HG03521 (cell line): ENCODE measurements around the gene MCL1.
"Not testable (repeated sequence)": the region's sequence is repeated elsewhere in the genome, so short reads cannot be mapped to it uniquely, and the experiment has no call there.

Experiments
- ATAC-seq: cut with Tn5 transposase; IDR thresholded peaks from one replicate; pipeline ENCODE4 v1.9.1; 2021; ENCODE audit warnings: mild to moderate bottlenecking, moderate library complexity; ENCODE audit not compliant: unreplicated experiment

Gene MCL1

DNA sequence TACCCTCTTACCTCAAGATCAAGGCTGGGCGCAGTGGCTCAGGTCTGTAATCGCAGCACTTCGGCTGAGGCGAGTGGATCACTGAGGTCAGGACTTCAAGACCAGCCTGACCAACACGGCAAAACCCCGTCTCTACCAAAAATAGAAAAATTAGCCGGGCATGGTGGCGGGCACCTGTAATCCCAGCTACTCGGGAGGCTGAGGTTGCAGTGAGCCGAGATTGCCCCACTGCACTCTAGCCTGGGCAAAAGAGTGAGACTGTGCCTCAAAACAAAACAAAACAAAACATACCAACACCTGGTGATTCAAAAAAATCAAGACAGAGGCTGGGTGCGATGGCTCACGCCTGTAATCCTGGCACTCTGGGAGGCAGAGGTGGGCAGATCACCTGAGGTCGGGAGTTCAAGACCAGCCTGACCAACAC is 5.8 kb downstream of the MCL1 start:
- ATAC-seq = not testable (repeated sequence)

DNA sequence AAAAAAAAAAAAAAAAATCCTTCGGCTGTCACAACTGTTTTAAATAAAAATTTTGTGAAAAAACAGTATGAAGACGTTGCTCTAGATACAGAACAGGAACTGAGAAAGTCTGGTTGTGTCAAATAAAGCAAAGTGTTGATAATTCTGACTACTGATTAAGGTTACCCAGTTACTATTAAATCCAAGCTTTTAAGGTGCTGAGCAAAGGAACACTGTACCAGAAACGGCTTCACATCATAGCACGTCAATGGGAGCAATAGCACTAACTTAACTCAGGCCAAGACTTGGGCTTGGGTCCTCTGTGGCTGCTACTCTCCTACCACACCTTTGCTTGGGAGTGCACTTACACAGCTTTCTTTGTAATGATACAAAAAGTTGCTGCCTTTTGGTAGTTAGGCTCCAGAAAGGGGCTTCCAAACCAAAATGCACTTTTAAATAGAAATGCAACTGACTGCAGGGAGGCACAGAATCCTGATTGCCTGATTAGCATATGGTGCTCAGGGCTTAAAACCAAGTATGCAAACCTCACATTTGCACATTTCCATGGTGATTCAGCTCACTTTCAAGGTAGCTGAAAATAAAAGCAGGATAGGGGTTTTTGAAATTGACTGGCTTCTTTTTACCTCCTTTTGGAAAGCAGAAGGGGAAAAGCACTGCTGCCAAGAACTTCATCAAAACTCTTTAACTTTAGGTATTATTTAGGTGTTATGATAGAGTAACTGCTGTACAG is 6.3 kb downstream of the MCL1 start:
- ATAC-seq = no peak

DNA sequence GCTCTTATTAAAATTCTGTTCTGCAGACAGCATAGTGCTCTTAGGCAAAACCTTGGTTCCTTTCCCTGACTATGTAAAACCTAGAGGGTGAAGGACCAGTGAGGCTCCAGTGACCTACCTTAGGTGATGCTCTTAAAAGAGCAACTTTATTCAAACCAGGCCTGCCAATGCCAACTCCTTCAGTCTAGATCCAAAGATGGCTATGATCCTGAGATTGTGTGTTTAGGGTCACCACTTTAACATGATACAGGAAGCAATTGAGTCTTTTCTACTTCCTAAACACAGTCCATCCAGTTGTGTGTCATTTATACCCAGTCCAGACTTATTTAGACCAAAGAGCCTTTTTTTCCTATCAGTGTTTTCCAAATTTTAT is 10.8 kb downstream of the MCL1 start:
- no peak for ATAC-seq

DNA sequence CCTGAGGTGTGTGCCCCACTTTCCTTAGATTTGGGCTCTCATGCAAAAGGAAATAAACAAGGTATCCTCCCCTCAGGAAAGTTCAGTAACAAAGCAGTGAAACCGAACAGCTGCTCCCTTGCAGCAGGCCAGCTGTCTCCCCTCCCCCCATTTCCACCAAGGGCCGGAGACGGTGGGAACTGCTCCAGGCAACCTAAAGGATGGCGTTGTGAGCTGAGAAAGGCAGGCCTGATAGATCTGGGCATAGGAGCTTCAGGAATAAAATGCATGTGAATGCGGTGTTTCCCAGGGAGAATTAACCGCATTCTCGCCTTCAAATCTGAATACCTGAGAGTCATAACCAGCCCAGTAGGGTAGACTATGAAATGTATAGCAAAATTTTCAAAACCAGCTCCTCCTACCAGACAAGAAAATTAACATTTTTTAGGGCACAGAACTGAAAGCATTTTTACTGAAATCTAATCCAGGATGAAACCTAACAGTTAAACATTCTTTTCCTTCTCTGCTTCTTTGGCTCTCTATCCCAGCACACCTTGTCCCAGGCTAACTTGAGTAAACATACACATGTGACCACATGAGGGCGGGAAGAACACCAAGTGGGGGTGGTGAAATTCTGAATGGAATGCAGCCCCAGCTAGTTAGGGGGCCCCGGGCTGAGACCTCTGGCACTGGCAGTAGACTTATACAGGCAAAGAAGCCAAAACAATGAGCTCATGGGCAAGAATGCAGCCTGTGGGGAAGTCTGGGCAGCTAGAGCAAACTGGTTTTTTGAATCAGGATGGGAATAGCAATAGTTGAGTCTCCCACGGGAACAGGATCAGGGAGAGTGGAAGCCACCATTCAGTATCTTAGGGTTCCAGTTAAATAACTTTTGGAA is 11.5 kb downstream of the MCL1 start:
- no peak for ATAC-seq

DNA sequence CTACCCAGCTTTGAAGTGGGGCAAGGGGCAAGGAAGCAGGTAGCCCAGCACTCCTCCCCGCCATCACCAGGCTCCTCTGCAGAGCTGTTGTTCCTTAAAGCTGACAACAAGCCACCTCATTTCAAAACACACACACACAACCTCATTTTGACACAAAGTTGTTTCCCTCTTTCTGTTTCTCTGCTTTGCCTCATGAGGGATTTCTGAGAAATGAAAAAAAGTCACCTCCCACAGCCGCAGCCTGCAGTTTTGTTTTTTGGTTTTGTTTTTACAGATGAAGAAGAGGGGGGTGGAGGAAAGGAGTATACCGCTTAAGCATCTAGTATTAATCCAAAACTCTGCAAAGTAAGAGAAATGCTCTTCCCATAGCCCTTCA is 12.1 kb downstream of the MCL1 start:
- ATAC-seq = no peak

DNA sequence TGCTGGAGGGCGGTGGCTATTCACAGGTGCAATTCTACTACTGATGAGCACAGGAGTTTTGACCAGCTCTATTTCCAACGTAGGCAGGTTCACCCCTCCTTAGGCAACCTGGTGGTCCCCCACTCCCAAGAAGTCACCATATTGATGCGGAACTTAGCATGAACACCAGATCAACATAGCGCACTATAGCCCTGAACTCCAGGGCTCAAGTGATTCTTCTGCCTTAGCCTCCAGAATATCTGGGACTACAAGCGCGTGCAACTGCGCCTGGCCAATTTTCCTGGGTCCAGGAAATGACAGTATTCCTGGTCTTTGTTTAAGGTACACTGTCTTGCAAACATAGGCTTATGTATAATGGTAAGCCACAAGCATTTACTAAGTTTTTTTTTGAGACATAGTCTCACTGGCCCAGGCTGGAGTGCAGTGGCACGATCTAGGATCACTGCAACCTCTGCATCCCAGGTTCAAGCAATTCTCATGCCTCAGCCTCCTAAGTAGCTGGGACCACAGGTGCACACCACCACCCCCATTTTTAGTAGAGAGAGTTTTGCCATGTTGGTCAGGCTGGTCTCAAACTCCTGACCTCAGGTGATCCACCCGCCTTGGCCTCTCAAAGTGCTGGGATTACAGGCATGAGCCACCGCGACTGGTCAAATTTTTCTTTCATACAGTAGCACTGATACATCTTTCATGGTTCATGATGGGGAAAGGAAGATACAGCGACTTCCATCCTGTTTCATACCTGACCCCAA is 12.6 kb downstream of the MCL1 start:
- ATAC-seq = no peak

DNA sequence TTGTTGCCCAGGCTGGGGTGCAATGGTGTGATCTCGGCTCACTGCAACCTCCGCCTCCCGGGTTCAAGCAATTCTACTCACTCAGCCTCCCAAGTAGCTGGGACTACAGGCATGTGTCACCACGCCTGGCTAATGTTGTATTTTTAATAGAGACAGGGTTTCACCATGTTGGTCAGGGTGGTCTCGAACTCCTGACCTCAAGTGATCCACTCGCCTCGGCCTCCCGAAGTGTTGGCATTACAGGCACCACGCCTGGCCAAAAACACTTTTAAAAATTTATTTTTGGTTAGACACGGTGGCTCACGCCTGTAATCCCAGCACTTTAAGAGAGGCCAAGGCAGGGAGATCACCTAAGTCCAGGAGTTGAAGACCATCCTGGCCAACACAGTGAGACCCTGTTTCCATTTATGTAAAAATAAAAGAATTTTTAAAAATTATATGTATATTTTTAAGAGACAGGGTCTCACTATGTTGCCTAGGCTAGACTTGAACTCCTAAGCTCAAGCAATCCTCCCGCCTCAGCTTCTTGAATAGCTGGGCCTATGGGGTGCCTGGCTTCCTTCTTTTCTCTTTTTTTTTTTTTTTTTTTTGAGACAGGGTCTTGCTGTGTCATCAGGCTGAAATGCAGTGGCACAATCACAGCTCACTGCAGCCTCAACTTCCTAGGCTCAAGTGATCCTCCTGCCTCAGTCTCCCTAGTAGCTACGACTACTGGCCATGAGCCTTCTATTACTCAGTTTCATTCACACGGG is 14.0 kb downstream of the MCL1 start:
- not testable (repeated sequence) for ATAC-seq

DNA sequence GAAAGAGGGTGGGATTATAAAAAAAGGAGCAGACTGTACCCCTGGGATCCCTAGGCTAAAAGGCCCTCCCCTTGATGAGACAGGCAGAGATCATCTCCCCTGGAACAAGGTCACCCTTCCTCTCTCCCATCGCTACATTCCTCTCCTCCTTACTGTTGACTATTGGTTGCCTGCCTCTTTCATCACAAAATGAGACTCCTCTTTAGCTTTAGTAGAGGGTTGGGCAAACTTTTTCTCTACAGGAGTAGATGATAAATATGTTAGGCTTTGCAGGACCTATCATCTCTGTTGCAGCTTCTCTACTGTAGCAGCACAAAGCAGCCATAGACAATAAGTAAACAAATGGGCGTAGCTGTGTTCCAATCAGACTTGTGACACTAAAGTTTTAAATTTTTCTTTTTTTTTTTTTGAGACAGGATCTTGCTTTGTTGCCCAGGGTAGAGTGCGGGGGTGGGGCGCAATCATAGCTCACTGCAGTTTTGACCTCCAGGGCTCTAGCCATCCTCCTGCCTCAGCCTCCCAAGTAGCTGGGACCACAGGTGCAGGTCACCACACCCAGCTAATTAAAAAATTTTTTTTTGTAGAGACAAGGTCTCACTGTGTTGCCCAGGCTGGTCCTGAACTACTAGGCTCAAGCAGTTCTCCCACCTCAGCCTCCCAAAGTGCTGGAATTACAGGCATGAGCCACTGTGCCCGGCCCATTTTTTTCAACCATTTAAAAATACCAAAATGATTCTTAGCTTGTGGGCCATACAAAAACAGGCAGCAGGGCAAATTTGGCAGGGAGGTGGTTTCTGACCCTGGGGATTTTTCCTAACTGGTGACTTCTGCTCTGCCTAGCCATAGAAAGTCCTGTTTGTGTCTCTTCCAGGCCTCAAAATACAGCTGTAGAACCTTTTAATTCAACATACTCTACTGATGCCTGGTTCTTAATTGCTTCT is 15.1 kb downstream of the MCL1 start:
- no peak for ATAC-seq

DNA sequence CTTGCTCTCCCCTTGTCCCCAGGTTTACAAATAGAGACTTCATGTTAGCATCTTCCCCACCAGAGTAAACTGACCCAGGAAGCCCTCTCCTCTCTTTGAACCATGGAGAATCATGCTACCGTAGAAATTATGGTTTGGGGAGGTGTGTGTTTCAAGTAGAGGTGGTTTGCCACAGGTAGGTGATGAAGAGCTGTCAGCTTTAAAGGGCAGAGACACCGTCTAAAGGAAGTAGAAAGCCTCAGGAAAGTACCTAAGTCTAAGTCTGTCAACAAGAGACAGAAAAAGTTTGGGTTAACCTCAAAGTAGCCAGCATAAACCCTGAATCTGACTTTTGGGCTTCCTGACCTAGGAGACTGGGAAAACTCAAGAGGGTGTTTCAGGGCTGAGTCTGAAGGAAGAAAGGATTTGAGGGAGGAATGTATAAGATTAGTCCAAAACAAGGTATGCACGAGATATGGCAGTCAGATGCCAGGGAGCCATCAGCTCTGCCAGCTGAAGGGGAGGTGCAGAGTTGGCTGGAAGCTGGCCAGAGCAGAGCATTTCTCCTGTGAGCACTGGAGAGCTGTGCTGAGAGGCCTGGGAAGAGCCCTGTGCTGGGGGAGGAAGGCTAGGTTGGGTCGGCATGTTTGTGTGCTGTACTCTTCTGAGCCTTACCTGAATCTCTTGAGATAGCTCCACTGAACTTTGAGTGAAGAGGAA is 15.9 kb downstream of the MCL1 start:
- ATAC-seq = no peak

DNA sequence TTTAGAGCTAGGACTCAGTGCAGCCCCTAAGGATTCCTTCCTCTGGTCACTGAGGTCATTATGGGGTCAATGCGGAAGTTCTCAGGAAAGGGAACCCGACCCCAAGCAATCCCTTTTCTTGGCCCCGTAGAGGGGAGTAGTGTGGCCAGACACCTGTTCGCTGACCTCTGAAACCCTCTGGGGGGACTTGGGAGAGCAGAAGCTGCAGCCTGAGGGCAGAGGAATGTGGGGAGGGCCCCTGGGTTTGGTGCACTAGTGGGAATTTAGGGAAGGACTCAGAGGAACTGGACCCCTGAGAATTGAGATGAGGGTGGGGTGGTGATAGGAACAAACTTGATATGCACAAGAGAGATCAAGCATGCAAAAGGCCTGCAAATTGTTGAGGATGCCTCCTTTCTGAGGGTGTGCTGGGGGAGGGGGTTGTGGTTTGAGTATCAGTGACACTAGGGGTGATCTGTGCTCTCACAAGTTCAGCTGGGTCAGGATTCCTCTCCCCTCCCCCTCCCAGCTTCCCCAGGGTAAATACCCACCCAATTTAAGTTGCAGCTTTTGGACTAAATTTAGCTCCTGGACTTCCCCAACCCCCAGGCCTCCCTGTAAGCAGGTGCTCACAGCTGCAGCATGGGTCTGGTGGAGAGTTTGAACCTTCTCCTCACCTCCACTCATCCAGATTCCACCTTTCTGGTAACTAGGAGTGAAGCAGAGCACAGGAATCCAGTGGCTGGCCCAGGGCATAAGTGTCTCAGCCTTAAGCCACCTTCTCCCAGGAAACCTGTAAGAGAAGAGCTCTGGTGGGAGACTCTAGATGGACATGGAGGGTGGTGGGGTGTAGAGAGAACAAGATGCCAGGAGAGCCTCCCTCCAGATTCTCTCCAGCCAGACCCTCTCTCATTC is 16.7 kb downstream of the MCL1 start:
- peak; percentile 42 for ATAC-seq

DNA sequence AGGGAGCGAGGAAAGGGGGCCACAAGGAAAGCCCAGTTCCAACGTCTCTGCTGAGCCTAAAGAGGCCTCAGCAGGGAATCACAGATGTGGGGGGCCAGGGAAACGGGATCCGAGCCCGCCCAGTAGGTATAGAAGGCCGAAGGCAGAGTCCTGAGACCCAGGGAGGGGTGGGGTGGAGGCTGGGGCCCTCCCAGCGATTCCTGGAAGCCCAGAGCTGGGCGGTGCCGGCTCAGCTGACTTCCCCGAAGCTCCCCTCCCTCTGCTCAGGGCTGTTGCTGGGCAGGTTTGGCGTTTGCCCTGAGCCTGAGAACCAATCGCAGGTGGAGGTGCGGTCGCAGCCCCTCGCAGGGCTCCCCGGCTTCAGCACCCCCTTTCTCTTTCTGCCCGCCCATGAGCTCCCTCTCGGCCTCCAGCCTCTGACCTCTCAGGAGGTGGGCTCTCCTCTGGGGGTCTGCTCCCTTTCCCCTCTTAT is 17.4 kb downstream of the MCL1 start:
- ATAC-seq = peak; percentile 41

DNA sequence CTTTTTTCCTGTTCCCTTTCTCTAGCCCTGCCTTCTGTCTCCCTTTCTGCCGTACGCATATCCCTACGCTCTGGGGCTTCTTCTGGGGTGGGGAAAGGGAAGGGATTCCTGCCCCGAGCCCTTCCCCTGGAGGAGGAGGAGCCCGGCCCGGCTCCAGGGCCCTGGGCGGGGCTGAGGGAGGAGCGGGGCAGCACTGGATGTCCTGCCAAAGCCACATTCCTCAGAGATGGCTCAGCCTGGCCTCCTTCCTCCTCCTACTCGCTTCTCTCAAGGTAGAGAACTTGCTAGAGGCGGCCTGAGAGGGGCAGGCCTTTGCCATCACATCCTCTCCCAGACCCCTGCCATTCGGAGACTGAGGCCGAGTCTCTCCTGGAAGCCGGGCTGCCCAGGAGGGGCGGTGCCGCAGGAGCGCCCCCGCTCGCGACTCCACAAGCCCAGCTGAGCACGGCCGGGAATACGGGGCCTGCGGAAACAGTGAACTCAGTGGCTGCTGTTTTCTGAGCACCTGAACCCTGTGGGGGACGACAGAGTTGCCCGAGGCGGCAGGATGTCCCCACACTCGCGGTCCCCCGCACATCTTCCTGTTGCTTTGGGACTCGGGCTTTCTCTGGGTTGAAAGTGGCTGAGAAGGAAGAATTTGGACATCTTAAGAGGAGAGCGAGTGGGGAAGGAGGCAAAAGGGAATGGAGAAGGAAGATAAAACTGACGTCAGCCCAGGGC is 18.0 kb downstream of the MCL1 start:
- ATAC-seq = no peak

DNA sequence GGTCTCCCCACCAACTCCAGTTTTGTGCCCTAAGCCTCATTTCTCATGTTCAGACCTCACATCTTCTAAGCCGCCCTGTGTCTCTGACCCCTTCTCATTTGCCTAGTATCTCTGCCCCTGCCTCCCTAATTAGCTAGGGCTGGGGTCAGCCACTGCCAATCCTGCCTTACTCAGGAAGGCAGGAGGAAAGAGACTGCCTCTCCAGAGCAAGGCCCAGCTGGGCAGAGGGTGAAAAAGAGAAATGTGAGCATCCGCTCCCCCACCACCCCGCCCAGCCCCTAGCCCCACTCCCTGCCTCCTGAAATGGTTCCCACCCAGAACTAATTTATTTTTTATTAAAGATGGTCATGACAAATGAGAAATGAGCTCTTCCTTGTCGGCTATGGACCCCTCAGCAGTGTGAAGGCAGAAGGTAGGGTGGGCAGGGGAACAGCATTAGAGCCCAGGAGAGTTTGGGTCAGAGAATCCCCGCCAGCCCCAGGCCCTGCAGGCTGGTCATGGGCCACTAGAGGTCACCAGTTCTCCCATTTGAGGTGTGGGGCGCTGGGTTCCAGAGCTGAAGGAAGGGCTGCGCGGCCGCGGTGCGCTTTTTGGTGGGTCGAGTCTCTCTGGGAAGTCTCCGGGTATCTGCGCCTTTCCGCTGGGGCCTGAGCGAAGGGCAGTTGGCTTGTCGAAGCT is 18.7 kb downstream of the MCL1 start:
- peak; percentile 24 for ATAC-seq

DNA sequence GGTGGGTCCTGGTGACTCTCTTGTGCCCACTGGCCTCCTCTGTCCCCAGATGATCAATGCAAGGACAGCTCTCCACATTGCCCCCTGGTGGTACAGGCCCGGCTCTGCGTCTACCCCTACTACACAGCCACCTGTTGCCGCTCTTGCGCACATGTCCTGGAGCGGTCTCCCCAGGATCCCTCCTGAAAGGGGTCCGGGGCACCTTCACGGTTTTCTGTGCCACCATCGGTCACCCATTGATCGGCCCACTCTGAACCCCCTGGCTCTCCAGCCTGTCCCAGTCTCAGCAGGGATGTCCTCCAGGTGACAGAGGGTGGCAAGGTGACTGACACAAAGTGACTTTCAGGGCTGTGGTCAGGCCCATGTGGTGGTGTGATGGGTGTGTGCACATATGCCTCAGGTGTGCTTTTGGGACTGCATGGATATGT is 19.4 kb downstream of the MCL1 start:
- ATAC-seq = no peak

DNA sequence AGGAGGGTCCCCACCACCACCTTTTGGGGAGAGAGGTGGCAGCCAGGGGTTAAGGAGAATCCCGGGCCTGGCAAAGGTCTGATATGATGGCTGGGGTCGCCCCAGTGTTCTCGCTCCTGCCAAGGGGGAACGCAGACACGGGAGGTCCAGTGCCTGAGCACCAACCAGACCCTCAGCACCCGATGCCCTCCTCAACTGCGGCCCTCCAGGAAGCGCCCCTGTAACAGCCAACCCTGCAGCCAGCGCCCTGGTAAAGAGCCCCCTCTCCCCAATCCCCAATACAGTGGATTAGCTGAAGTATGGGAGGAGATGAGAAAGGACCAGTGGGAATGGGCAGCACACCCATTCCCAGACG is 19.8 kb downstream of the MCL1 start:
- no peak for ATAC-seq

DNA sequence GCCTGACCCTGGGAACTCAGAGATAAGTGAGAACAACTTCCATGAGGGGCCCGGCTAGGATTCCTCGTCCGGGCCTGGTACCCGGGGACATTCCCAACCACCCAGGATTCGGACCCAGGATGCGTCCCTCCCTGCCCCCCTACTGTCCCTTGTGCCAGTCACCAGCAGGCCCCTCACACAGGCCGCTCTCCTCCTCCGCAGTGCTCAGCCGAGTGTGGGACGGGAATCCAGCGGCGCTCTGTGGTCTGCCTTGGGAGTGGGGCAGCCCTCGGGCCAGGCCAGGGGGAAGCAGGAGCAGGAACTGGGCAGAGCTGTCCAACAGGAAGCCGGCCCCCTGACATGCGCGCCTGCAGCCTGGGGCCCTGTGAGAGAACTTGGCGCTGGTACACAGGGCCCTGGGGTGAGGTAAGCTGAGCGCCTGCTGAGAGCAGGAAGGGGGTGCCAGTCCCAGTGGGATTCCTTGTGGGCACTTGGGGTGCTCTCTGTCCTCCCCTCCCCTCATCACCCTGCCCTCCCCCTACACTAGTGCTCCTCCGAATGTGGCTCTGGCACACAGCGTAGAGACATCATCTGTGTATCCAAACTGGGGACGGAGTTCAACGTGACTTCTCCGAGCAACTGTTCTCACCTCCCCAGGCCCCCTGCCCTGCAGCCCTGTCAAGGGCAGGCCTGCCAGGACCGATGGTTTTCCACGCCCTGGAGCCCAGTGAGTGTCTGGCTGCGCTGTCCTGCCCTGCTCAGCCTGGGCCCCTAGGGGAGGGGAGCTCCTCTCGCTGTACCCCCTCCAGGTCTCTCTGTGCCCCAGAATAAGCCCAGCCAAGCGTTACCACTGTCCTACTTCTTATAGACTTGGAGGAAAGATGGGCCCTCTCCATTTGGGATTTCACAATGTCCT is 20.4 kb downstream of the MCL1 start:
- ATAC-seq = no peak
